ENCODE data around the gene ZBED2.
"Not testable (repeated sequence)": the region's sequence is repeated elsewhere in the genome, so short reads cannot be mapped to it uniquely, and the experiment has no call there.

ZBED2 gene, protein sequence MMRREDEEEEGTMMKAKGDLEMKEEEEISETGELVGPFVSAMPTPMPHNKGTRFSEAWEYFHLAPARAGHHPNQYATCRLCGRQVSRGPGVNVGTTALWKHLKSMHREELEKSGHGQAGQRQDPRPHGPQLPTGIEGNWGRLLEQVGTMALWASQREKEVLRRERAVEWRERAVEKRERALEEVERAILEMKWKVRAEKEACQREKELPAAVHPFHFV

DNA sequence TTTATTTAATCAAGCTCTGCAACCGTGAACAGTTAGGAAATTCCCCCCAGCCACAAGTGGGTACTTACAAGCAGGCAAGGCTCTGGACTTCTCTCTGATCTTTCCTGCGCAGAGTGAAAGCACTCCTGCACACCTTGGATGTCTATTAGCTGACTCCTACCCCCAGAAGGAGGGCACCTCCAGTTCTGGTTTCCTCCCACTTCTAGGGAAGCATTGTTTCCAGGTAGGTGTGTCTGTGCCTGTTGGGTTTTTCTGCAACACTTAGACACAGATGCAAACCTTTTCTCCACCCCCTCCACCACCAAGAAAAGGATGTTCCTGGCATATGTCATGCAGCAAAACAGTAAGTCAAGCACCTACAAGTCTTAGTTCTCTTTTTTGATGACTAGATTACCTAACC, at the start of gene ZBED2:
ZBED2 (minus strand) TSS at position 115 of the 400 bp plus-strand sequence. CDS start 1,145 bp downstream, outside the sequence.
- H3K27ac ChIP-seq = peak within 1 kb of the TSS; percentile 90
- CTCF ChIA-PET = no interaction called here
- DNase-seq (ENCODE audit: low spot score) = peak; percentile 66
- TF ChIP-seq, protein P1, sequence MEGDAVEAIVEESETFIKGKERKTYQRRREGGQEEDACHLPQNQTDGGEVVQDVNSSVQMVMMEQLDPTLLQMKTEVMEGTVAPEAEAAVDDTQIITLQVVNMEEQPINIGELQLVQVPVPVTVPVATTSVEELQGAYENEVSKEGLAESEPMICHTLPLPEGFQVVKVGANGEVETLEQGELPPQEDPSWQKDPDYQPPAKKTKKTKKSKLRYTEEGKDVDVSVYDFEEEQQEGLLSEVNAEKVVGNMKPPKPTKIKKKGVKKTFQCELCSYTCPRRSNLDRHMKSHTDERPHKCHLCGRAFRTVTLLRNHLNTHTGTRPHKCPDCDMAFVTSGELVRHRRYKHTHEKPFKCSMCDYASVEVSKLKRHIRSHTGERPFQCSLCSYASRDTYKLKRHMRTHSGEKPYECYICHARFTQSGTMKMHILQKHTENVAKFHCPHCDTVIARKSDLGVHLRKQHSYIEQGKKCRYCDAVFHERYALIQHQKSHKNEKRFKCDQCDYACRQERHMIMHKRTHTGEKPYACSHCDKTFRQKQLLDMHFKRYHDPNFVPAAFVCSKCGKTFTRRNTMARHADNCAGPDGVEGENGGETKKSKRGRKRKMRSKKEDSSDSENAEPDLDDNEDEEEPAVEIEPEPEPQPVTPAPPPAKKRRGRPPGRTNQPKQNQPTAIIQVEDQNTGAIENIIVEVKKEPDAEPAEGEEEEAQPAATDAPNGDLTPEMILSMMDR (conservative IDR thresholded peaks at IDR 0.05; ENCODE audit: low read depth) = no peak
- POLR2A ChIA-PET (ENCODE audit: low non-redundant PET) = no interaction called here

DNA sequence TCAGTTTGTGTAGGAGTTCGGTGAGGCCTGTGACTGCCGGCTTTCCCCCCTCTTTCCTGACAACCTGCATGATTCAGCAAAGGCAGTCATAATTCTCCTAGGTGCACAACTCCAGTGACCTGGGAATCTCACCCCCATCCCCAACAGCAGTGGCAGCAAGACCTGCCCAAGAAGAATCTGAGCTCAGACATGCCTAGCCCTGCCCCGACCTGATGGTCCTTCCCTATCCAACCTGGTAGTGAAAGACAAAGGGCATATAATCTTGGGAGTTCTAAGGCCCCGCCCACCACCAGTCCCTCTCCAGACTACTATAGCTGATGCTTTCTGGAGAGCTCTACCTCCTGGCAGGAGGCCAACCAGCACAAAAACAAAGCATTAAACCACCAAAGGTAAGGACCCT, 44.2 kb upstream of the ZBED2 start:
- H3K27ac ChIP-seq = no peak overlapping the region
- TF ChIP-seq, protein P1 (conservative IDR thresholded peaks at IDR 0.05; ENCODE audit: low read depth) = no peak
- ChIA-PET CTCF (no interaction called here), POLR2A (ENCODE audit: low non-redundant PET) (no interaction called here)
- no peak for DNase-seq (ENCODE audit: low spot score)

DNA sequence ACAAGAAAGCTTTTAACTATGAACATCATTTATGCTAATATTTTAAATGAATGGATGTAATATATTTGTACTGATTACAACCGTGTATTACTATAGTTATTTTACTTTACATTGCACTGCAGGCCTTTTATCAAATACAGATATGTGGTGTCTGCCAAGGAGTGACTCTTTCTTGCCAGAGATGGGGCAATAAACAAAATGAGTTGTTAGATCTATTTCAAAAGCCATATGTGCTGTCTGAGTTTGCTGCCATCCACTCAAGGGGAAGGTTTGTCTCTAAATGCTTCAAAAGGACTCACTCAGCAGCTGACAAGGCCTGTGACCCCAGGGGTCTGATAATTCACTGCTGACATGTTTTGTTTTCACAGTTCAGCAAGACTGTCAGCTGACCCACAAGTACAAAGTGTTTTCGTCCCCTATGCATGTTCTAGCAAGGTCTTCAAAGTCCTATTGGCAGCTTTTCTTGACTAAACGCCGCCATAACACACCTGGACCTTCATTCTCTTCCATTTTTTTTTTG, 41.3 kb upstream of the ZBED2 start:
- ChIA-PET CTCF (no interaction called here), POLR2A (ENCODE audit: low non-redundant PET) (no interaction called here)
- no peak for DNase-seq (ENCODE audit: low spot score)
- H3K27ac ChIP-seq = no peak overlapping the region
- TF ChIP-seq, protein P1 (conservative IDR thresholded peaks at IDR 0.05; ENCODE audit: low read depth) = no peak

DNA sequence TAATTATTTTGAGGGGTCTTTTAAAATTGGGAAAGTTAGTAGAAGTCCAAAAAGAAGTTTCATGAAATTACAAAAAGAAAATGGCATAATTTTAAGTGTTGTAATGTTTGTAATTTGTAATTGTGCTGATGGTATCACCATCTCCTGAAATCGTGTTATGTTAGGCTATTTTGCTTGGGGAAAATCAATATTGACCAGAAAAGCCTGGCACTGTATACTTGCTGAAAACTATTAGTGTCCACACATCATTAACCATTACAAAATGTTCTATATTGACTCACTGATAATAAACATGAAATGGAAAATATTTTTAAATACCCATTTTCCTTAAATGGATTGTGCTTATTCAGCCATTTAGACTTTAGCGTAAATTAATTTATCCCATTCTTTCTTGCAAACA, 40.3 kb upstream of the ZBED2 start:
- CTCF ChIA-PET = no interaction called here
- TF ChIP-seq, protein P1 (conservative IDR thresholded peaks at IDR 0.05; ENCODE audit: low read depth) = no peak
- H3K27ac ChIP-seq = no peak overlapping the region
- DNase-seq (ENCODE audit: low spot score) = no peak
- POLR2A ChIA-PET (ENCODE audit: low non-redundant PET) = no interaction called here

DNA sequence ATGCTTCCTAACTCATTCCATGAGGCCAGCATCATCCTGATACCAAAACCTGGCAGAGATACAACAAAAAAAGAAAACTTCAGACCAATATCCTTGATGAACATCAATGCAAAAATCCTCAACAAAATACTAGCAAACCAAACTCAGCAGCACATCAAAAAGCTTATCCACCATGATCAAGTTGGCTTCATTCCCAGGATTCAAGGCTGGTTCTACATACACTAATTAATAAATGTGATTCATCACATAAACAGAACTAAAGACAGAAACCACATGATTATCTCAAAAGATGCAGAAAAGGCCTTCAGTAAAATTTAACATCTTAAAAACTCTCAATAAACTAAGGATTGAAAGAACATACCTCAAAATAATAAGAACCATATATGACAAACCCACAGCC, 35.5 kb upstream of the ZBED2 start:
- POLR2A ChIA-PET (ENCODE audit: low non-redundant PET); CTCF ChIA-PET; DNase-seq (ENCODE audit: low spot score): not testable (repeated sequence)

DNA sequence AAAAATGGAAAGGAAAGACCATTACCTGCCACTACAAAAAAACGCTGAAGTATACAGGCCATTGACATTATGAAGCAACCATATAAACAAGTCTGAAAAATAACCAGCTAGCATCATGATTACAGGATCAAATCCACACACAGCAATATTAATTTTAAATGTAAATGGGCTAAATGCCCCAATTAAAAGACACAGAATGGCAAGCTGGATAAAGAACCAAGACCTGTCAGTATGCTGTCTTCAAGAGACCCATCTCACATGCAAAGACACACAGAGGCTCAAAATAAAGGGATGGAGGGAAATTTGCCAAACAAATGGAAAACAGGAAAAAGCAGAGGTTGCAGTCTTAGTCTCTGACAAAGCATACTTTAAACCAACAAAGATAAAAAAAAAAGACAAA, 33.9 kb upstream of the ZBED2 start:
- H3K27ac ChIP-seq; DNase-seq (ENCODE audit: low spot score); CTCF ChIA-PET; POLR2A ChIA-PET (ENCODE audit: low non-redundant PET): not testable (repeated sequence)

More for the DNA sequence above, 35.5 kb upstream of the ZBED2 start:
- H3K27ac ChIP-seq = not testable (repeated sequence)

DNA sequence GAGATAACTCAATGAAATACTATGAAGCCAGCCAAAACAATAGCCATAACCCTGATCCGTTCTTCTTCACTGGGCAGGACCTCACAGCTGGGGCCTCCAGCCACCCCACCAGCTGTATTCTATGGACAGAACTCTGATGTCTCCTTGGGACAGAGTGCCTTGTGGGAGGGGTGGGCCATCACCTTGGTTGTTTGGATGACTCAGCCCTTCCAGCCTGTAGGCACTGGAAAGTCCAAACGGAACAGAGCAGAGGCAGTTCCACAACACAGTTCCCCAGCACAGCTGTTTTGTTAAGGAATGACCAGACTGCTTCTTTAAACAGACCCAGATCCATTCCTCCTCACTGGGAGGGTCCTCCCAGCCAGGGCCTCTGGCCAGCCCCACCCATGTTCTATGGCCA, 31.9 kb upstream of the ZBED2 start:
- POLR2A ChIA-PET (ENCODE audit: low non-redundant PET) = no interaction called here
- CTCF ChIA-PET = no interaction called here
- DNase-seq (ENCODE audit: low spot score) = no peak
- no peak overlapping the region for H3K27ac ChIP-seq
- TF ChIP-seq, protein P1 (conservative IDR thresholded peaks at IDR 0.05; ENCODE audit: low read depth) = no peak

DNA sequence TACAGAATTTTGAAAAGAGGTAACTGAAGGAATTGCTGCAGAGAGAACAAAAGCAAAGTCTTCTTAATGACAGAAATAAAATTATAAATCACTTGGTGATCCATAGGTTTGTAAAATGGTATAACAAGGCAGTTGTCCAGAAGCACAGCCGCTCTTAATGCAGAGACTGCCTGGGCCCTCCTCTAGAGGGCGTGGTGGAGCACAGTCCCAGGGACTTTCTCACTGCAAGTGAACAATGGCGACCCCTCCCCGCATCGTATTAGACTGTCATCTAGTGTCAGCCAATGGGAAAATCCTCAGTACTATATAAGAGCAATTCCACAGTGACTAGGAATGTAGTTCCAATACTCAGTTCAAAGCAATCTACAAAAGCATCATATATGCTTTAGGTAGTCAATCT, 26.4 kb upstream of the ZBED2 start:
- ChIA-PET CTCF (no interaction called here), POLR2A (ENCODE audit: low non-redundant PET) (no interaction called here)
- H3K27ac ChIP-seq = no peak overlapping the region
- no peak for DNase-seq (ENCODE audit: low spot score)
- TF ChIP-seq, protein P1 (conservative IDR thresholded peaks at IDR 0.05; ENCODE audit: low read depth) = no peak

All from RWPE1 (cell line).